GM23338 (cell line): ENCODE results near the gene RIMS3. TPM values are rescaled to one million over a fixed set of nuclear protein-coding genes. Genes with fewer than 3 reads are reported as not detected.
A peak's percentile ranks its signal among the peaks of the same experiment; 100 is the strongest.

ENCODE experiments used
- ATAC-seq: fragments of 200-7000 bp; cut with Tn5 transposase; 3 replicates; pipeline ENCODE4 v1.9.1; 2020
- DNase-seq: peaks from one replicate; pipeline ENCODE4 v3.0.0-alpha.2; 2015; ENCODE audit warnings: low spot score
- H2AFZ ChIP-seq: fragments of 200-600 bp; sonication (generic); 2 replicates; pipeline ENCODE4 v1.8.0; 2016; ENCODE audit warnings: antibody characterized with exemption, mild to moderate bottlenecking, moderate library complexity
- H3F3A ChIP-seq: fragments of 200-600 bp; sonication (generic); replicated peaks from 2 replicates; pipeline ENCODE4 v1.8.0; 2017; ENCODE audit warnings: antibody characterized with exemption, mixed run types, low read depth
- H3K27ac ChIP-seq: fragments of 200-600 bp; sonication (generic); 2 replicates; pipeline ENCODE4 v1.6.1; 2016; ENCODE audit warnings: low read depth
- H3K27me3 ChIP-seq: fragments of 200-600 bp; sonication (generic); 2 replicates; pipeline ENCODE4 v1.8.0; 2016; ENCODE audit warnings: mild to moderate bottlenecking, mixed run types, moderate library complexity; ENCODE audit not compliant: insufficient read depth
- H3K36me3 ChIP-seq: fragments of 200-600 bp; sonication (generic); 2 replicates; pipeline ENCODE4 v1.8.0; 2016; ENCODE audit warnings: mild to moderate bottlenecking; ENCODE audit not compliant: insufficient read depth
- H3K4me1 ChIP-seq: fragments of 200-600 bp; sonication (generic); 2 replicates; pipeline ENCODE4 v1.8.0; 2016; ENCODE audit warnings: mild to moderate bottlenecking, moderate library complexity; ENCODE audit not compliant: insufficient read depth
- H3K4me2 ChIP-seq: fragments of 200-600 bp; sonication (generic); 2 replicates; pipeline ENCODE4 v1.7.1; 2017; ENCODE audit warnings: mixed run types
- H3K4me3 ChIP-seq: fragments of 200-600 bp; sonication (generic); 2 replicates; pipeline ENCODE4 v1.6.1; 2016; ENCODE audit warnings: mixed run types
- H3K79me2 ChIP-seq: fragments of 200-600 bp; sonication (generic); replicated peaks from 2 replicates; pipeline ENCODE4 v1.8.0; 2017; ENCODE audit warnings: mild to moderate bottlenecking; ENCODE audit not compliant: insufficient read depth
- H3K9me2 ChIP-seq: fragments of 200-600 bp; sonication (generic); 2 replicates; pipeline ENCODE4 v1.8.0; 2017; ENCODE audit not compliant: insufficient read depth
- H4K20me1 ChIP-seq: fragments of 200-600 bp; sonication (generic); replicated peaks from 2 replicates; pipeline ENCODE4 v1.8.0; 2017; ENCODE audit warnings: mild to moderate bottlenecking; ENCODE audit not compliant: insufficient read depth
- H3K27ac Mint-ChIP-seq: 2 replicates; pipeline ENCODE4 v1.8.0; 2020; ENCODE audit warnings: inconsistent platforms, mild to moderate bottlenecking, moderate library complexity, mixed read lengths
- H3K27me3 Mint-ChIP-seq: 3 replicates; pipeline ENCODE4 v1.8.0; 2022; ENCODE audit warnings: low read depth, mild to moderate bottlenecking, moderate library complexity, mixed read lengths, inconsistent platforms; ENCODE audit not compliant: insufficient read depth, poor library complexity
- H3K36me3 Mint-ChIP-seq: 3 replicates; pipeline ENCODE4 v1.8.0; 2021; ENCODE audit warnings: low read depth, mild to moderate bottlenecking, inconsistent platforms, moderate library complexity, mixed read lengths
- H3K4me1 Mint-ChIP-seq: 3 replicates; pipeline ENCODE4 v1.8.0; 2020; ENCODE audit warnings: mild to moderate bottlenecking, inconsistent platforms, mixed read lengths
- H3K4me3 Mint-ChIP-seq: 3 replicates; pipeline ENCODE4 v1.8.0; 2021; ENCODE audit warnings: moderate library complexity, mild to moderate bottlenecking, inconsistent platforms, mixed read lengths
- H3K9me3 Mint-ChIP-seq: 3 replicates; pipeline ENCODE4 v1.8.0; 2020; ENCODE audit warnings: moderate library complexity, mild to moderate bottlenecking, inconsistent platforms, mixed read lengths
- CREB1 ChIP-seq: fragments of 250-450 bp; sonication (Bioruptor Pico); IDR thresholded peaks from 2 replicates; pipeline ENCODE4 v1.5.0; 2020; ENCODE audit warnings: low read depth, mild to moderate bottlenecking, moderate library complexity
- EZH2 ChIP-seq: fragments of 200-600 bp; sonication (generic); IDR thresholded peaks from one replicate; pipeline ENCODE4 v1.8.0; 2017; ENCODE audit warnings: antibody characterized with exemption, mild to moderate bottlenecking, low read depth; ENCODE audit not compliant: unreplicated experiment
- EZH2phosphoT487 ChIP-seq: fragments of 200-600 bp; sonication (generic); IDR thresholded peaks from one replicate; pipeline ENCODE4 v1.8.1; 2018; ENCODE audit warnings: antibody characterized with exemption; ENCODE audit not compliant: unreplicated experiment
- JUNB ChIP-seq: IDR thresholded peaks from one replicate; pipeline ENCODE4 v1.6.1; 2016; ENCODE audit warnings: antibody characterized with exemption; ENCODE audit not compliant: unreplicated experiment
- NANOG ChIP-seq: IDR thresholded peaks from 2 replicates; pipeline ENCODE4 v1.6.1; 2016; ENCODE audit warnings: antibody characterized with exemption, borderline replicate concordance
- POLR2AphosphoS5 ChIP-seq: IDR thresholded peaks from 2 replicates; pipeline ENCODE4 v1.6.1; 2016; ENCODE audit warnings: antibody characterized with exemption, low read depth
- STAT1 ChIP-seq: IDR thresholded peaks from one replicate; pipeline ENCODE4 v1.6.1; 2016; ENCODE audit warnings: antibody characterized with exemption; ENCODE audit not compliant: unreplicated experiment
- ZNF331 ChIP-seq: fragments of 250-450 bp; sonication (Bioruptor Pico); IDR thresholded peaks from 2 replicates; pipeline ENCODE4 v1.5.0; 2020; ENCODE audit warnings: low read depth, mild to moderate bottlenecking, moderate library complexity
- polyA plus RNA-seq: library from polyadenylated mRNA; unstranded; fragments of >200 nt; fragmentation: Nextera tagmentation; extraction: Ambion mirVana; gene quantifications from 2 replicates; pipeline ENCODE4 v1.2.1, GENCODE V29; 2016
- total RNA-seq: library from RNA; depleted of rRNA; stranded (reverse); fragments of >200 nt; shearing (Covaris generic); gene quantifications from 2 replicates; pipeline ENCODE4 v1.2.3, GENCODE V29; 2014
- TF ChIP-seq, protein P1 (sequence below): IDR thresholded peaks from one replicate; pipeline ENCODE4 v1.6.1; 2018; ENCODE audit warnings: antibody characterized with exemption; ENCODE audit not compliant: unreplicated experiment

Gene RIMS3
- total and polyA plus RNA-seq, 2 experiments from 2014 or later: 8.7 to 27.2 TPM

DNA sequence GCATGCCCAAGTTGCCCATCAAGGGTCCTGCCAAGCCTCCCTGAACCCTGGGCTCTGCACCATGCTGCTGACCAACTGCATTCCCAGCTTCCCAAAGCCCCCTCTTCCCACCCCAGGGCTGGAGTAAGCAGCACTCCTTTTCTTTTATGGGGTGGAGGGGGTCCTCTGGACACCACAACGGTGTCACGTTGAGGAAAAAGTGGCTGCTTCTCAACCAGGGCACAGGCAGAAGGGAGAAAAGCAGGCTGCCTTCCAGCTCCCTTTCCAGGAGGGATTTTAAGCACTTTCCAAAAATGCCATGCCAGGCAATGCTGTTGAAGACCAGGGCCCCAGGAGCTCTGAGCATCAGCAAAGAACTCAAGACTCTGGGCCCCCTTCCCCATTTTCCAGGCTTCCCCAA lies 691 bp downstream of the RIMS3 start:
- Mint-ChIP-seq H3K27me3 (peaks cover 13% of the 10 kb centered on the region), H3K9me3 (no peaks in the 10 kb centered on the region), H3K27ac (no peak overlapping the region), H3K4me1 (peaks cover 33% of the 10 kb centered on the region), H3K36me3 (no peaks in the 10 kb centered on the region), H3K4me3 (peak overlapping the region; percentile 82)
- Histone ChIP-seq H3K4me3 (peak overlapping the region; percentile 70), H3K36me3 (no peaks in the 10 kb centered on the region), H3K79me2 (no peaks in the 10 kb centered on the region), H3K27ac (no peak overlapping the region), H2AFZ (no peak overlapping the region), H3K9me2 (no peaks in the 10 kb centered on the region), H4K20me1 (no peaks in the 10 kb centered on the region), H3K27me3 (no peaks in the 10 kb centered on the region), H3F3A (no peaks in the 10 kb centered on the region), H3K4me1 (peaks cover 34% of the 10 kb centered on the region), H3K4me2 (peak overlapping the region; percentile 76)
- ATAC-seq (no peak), DNase-seq (no peak)
- TF ChIP-seq, protein P1, sequence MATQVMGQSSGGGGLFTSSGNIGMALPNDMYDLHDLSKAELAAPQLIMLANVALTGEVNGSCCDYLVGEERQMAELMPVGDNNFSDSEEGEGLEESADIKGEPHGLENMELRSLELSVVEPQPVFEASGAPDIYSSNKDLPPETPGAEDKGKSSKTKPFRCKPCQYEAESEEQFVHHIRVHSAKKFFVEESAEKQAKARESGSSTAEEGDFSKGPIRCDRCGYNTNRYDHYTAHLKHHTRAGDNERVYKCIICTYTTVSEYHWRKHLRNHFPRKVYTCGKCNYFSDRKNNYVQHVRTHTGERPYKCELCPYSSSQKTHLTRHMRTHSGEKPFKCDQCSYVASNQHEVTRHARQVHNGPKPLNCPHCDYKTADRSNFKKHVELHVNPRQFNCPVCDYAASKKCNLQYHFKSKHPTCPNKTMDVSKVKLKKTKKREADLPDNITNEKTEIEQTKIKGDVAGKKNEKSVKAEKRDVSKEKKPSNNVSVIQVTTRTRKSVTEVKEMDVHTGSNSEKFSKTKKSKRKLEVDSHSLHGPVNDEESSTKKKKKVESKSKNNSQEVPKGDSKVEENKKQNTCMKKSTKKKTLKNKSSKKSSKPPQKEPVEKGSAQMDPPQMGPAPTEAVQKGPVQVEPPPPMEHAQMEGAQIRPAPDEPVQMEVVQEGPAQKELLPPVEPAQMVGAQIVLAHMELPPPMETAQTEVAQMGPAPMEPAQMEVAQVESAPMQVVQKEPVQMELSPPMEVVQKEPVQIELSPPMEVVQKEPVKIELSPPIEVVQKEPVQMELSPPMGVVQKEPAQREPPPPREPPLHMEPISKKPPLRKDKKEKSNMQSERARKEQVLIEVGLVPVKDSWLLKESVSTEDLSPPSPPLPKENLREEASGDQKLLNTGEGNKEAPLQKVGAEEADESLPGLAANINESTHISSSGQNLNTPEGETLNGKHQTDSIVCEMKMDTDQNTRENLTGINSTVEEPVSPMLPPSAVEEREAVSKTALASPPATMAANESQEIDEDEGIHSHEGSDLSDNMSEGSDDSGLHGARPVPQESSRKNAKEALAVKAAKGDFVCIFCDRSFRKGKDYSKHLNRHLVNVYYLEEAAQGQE: no peak
- TF ChIP-seq EZH2phosphoT487 (no peak), CREB1 (CRISPR knock-in tag) (no peak)

GRCh38 chr1:40664167-40664537 lies 1.3 kb downstream of the RIMS3 start:
- DNase-seq: no peak
- Mint-ChIP-seq H3K27me3 (peaks cover 13% of the 10 kb centered on the region), H3K9me3 (no peaks in the 10 kb centered on the region), H3K27ac (no peak overlapping the region), H3K36me3 (no peaks in the 10 kb centered on the region), H3K4me1 (peaks cover 33% of the 10 kb centered on the region), H3K4me3 (peak overlapping the region; percentile 82)
- Histone ChIP-seq H3F3A (no peaks in the 10 kb centered on the region), H3K27me3 (no peaks in the 10 kb centered on the region), H2AFZ (no peak overlapping the region), H3K79me2 (no peaks in the 10 kb centered on the region), H3K9me2 (no peaks in the 10 kb centered on the region), H3K36me3 (no peaks in the 10 kb centered on the region), H3K27ac (no peak overlapping the region), H3K4me1 (peaks cover 31% of the 10 kb centered on the region), H3K4me3 (peak overlapping the region; percentile 70), H4K20me1 (no peaks in the 10 kb centered on the region), H3K4me2 (peak overlapping the region; percentile 76)
- ATAC-seq: no peak
- TF ChIP-seq POLR2AphosphoS5: no peak
- no peak for TF ChIP-seq EZH2
- TF ChIP-seq STAT1: no peak
- TF ChIP-seq NANOG: no peak
- no peak for TF ChIP-seq JUNB
- TF ChIP-seq, protein P1: no peak
- TF ChIP-seq CREB1 (CRISPR knock-in tag): no peak
- no peak for TF ChIP-seq ZNF331 (CRISPR knock-in tag)
